H1 (cell line): ENCODE measurements around the gene CUX1. TPM values are rescaled to one million over a fixed set of nuclear protein-coding genes. Genes with fewer than 3 reads are reported as not detected.

ENCODE experiments used
- CTCF ChIA-PET: fragments of 300-600 bp; sonication (Branson Sonifier 250); formaldehyde crosslinking; loops from one replicate; lab custom pipeline; 2021; ENCODE audit not compliant: partially characterized antibody; lab: Charles Lee
- POLR2A ChIA-PET: fragments of 300-600 bp; sonication (Branson Sonifier 250); formaldehyde crosslinking; loops from one replicate; lab custom pipeline; 2021; ENCODE audit warnings: inconsistent platforms; ENCODE audit not compliant: partially characterized antibody; lab: Charles Lee
- DNase-seq, 2 experiments: peaks; one replicate each; pipeline versions ENCODE4 v3.0.0 to v3.0.0-alpha.2; 2010 to 2022; ENCODE audit warnings: low spot score in 2 of 2, low read depth in 1 of 2, mixed read lengths in 1 of 2
- FAIRE-seq: peaks from 2 replicates; lab custom pipeline; 2011; peaks lifted over from hg19 to GRCh38; lab: Jason Lieb, UNC
- H2AFZ ChIP-seq: 2 replicates; pipeline ENCODE4 v1.8.1; 2012; ENCODE audit warnings: low read length, inconsistent platforms
- H2AK5ac ChIP-seq: 2 replicates; pipeline ENCODE4 v1.6.1; 2013; ENCODE audit warnings: low read depth, low read length
- H2BK120ac ChIP-seq: replicated peaks from 2 replicates; pipeline ENCODE3; 2013; ENCODE audit warnings: low read depth, low read length, inconsistent platforms
- H2BK12ac ChIP-seq: 2 replicates; pipeline ENCODE4 v1.6.1; 2013; ENCODE audit warnings: low read depth, low read length
- H2BK15ac ChIP-seq: 2 replicates; pipeline ENCODE4 v1.6.1; 2013; ENCODE audit warnings: low read length
- H2BK20ac ChIP-seq: 2 replicates; pipeline ENCODE4 v1.6.1; 2013; ENCODE audit warnings: low read length
- H2BK5ac ChIP-seq: 2 replicates; pipeline ENCODE4 v1.6.1; 2013; ENCODE audit warnings: low read depth, low read length
- H3K14ac ChIP-seq: 2 replicates; pipeline ENCODE4 v1.6.1; 2013; ENCODE audit warnings: inconsistent platforms; ENCODE audit not compliant: insufficient read length
- H3K18ac ChIP-seq: 2 replicates; pipeline ENCODE4 v1.6.1; 2013; ENCODE audit warnings: low read length; ENCODE audit errors: extremely low read depth
- H3K23ac ChIP-seq: 2 replicates; pipeline ENCODE4 v1.6.1; 2013; ENCODE audit warnings: inconsistent platforms; ENCODE audit not compliant: insufficient read length
- H3K23me2 ChIP-seq: 2 replicates; pipeline ENCODE4 v1.6.1; 2013; ENCODE audit warnings: low read depth, low read length
- H3K27ac ChIP-seq: 2 replicates; pipeline ENCODE4 v1.6.1; 2011; ENCODE audit warnings: low read depth, low read length, inconsistent platforms
- H3K27me3 ChIP-seq, 4 experiments: replicated peaks in 1 of 4; 1 replicate in 1 of 4; 2 replicates in 3 of 4; pipeline versions ENCODE4 v1.6.1 to v1.8.1; 2011 to 2013; ENCODE audit warnings: low read length in 3 of 4, mild to moderate bottlenecking in 3 of 4, inconsistent platforms in 2 of 4, mixed read lengths in 2 of 4, moderate library complexity in 1 of 4; ENCODE audit not compliant: control insufficient read depth in 3 of 4, insufficient read depth in 3 of 4; ENCODE audit errors: extremely low read depth in 1 of 4
- H3K36me3 ChIP-seq, 4 experiments: 2 replicates each; pipeline versions ENCODE4 v1.6.1 to v1.8.1; 2011 to 2013; ENCODE audit warnings: mild to moderate bottlenecking in 4 of 4, low read length in 3 of 4, moderate library complexity in 2 of 4, control low read depth in 1 of 4, inconsistent platforms in 1 of 4; ENCODE audit not compliant: insufficient read depth in 4 of 4, control insufficient read depth in 2 of 4
- H3K4ac ChIP-seq: replicated peaks from 2 replicates; pipeline ENCODE3; 2013; ENCODE audit warnings: low read length, low read depth, mixed read lengths, inconsistent platforms; ENCODE audit not compliant: insufficient read length
- H3K4me1 ChIP-seq, 4 experiments: replicated peaks in 1 of 4; 1 replicate in 1 of 4; 2 replicates in 3 of 4; pipeline versions ENCODE4 v1.6.1 to v1.8.1; 2011 to 2013; ENCODE audit warnings: low read length in 3 of 4, inconsistent platforms in 2 of 4, mixed read lengths in 1 of 4; ENCODE audit not compliant: insufficient read depth in 4 of 4, control insufficient read depth in 3 of 4
- H3K4me2 ChIP-seq, 2 experiments: 2 replicates each; pipeline versions ENCODE4 v1.6.1 to v1.8.1; 2011 to 2013; ENCODE audit warnings: low read depth in 2 of 2, low read length in 2 of 2, control low read depth in 1 of 2, inconsistent platforms in 1 of 2, mild to moderate bottlenecking in 1 of 2; ENCODE audit not compliant: insufficient read depth in 1 of 2
- H3K4me3 ChIP-seq, 4 experiments: fragments of 200-600, 300-600 bp in 1 of 4; sonication (generic), shearing (Covaris generic), sonication (Bioruptor Twin) in 1 of 4; 2 replicates each; pipeline versions ENCODE4 v1.5.1 to v1.8.1; 2011 to 2016; ENCODE audit warnings: low read length in 4 of 4, low read depth in 3 of 4, control low read depth in 2 of 4, inconsistent platforms in 2 of 4, mild to moderate bottlenecking in 2 of 4, mixed read lengths in 1 of 4, moderate library complexity in 1 of 4; ENCODE audit not compliant: insufficient read depth in 2 of 4; ENCODE audit errors: extremely low read depth in 1 of 4
- H3K56ac ChIP-seq: replicated peaks from 2 replicates; pipeline ENCODE3; 2013; ENCODE audit warnings: low read depth, mild to moderate bottlenecking, mixed read lengths, low read length, inconsistent platforms; ENCODE audit not compliant: insufficient read length
- H3K79me1 ChIP-seq: 2 replicates; pipeline ENCODE4 v1.6.1; 2013; ENCODE audit warnings: low read depth, low read length, control low read depth
- H3K79me2 ChIP-seq, 2 experiments: 2 replicates each; pipeline versions ENCODE4 v1.6.1 to v1.8.1; 2012 to 2013; ENCODE audit warnings: low read length in 2 of 2, mild to moderate bottlenecking in 2 of 2, inconsistent platforms in 1 of 2; ENCODE audit not compliant: insufficient read depth in 2 of 2, control insufficient read depth in 1 of 2
- H3K9ac ChIP-seq, 4 experiments: replicated peaks in 1 of 4; 1 replicate in 1 of 4; 2 replicates in 3 of 4; pipeline versions ENCODE4 v1.6.1 to v1.8.1; 2011 to 2013; ENCODE audit warnings: low read depth in 3 of 4, low read length in 3 of 4, control low read depth in 2 of 4, mild to moderate bottlenecking in 2 of 4, moderate library complexity in 2 of 4, inconsistent platforms in 1 of 4; ENCODE audit errors: extremely low read depth in 1 of 4
- H3K9me3 ChIP-seq, 2 experiments: 2 replicates each; pipeline versions ENCODE4 v1.6.1 to v1.8.1; 2012 to 2013; ENCODE audit warnings: mild to moderate bottlenecking in 2 of 2, moderate library complexity in 2 of 2, control low read depth in 1 of 2, inconsistent platforms in 1 of 2, low read depth in 1 of 2, low read length in 1 of 2, mixed read lengths in 1 of 2; ENCODE audit not compliant: insufficient read depth in 2 of 2
- H4K20me1 ChIP-seq, 2 experiments: replicated peaks in 1 of 2; 2 replicates each; pipeline versions ENCODE3 to v1.8.1; 2011 to 2013; ENCODE audit warnings: inconsistent platforms in 2 of 2, low read length in 2 of 2, mild to moderate bottlenecking in 1 of 2; ENCODE audit not compliant: insufficient read depth in 2 of 2, control insufficient read depth in 1 of 2
- H4K5ac ChIP-seq: 2 replicates; pipeline ENCODE4 v1.6.1; 2013; ENCODE audit warnings: low read length, low read depth, mixed read lengths, inconsistent platforms; ENCODE audit not compliant: insufficient read length
- H4K8ac ChIP-seq: 2 replicates; pipeline ENCODE4 v1.8.0; 2013; ENCODE audit warnings: mild to moderate bottlenecking, moderate library complexity, low read length, inconsistent platforms; ENCODE audit not compliant: insufficient read depth; ENCODE audit errors: extremely low read depth
- H4K91ac ChIP-seq: replicated peaks from 2 replicates; pipeline ENCODE3; 2013; ENCODE audit warnings: low read length, mixed read lengths, inconsistent platforms; ENCODE audit not compliant: insufficient read length
- JUN ChIP-seq: IDR thresholded peaks from 2 replicates; pipeline ENCODE4 v1.6.1; 2011; ENCODE audit warnings: low read depth, mild to moderate bottlenecking, improper control_type of control experiment, low read length
- SP1 ChIP-seq: IDR thresholded peaks from 2 replicates; pipeline ENCODE4 v1.6.1; 2011; ENCODE audit warnings: low read depth, low read length
- WGBS, 2 experiments: shearing (Covaris generic) in 1 of 2; methylation state at CpG; one replicate each; pipeline versions ENCODE4 v1.1.6 to v1.1.7; 2013 to 2015; ENCODE audit warnings: low lambda C conversion rate in 2 of 2, mixed read lengths in 2 of 2, inconsistent platforms in 1 of 2, low coverage in 1 of 2, missing lambda C conversion rate in 1 of 2; ENCODE audit not compliant: insufficient replicate concordance in 2 of 2, insufficient coverage in 1 of 2, insufficient read length in 1 of 2; ENCODE audit errors: extremely low coverage in 1 of 2, missing lambda C conversion rate in 1 of 2; 5-methylcytosine and 5-hydroxymethylcytosine counted together
- polyA plus RNA-seq, 7 experiments: library from polyadenylated mRNA; depleted of rRNA in 3 of 7; stranded (reverse) in 5 of 7; unstranded in 2 of 7; fragments of >200 nt in 5 of 7; fragments of 200-250 nt in 2 of 7; gene quantifications; 1 replicate in 5 of 7; 2 replicates in 1 of 7; 4 replicates in 1 of 7; pipeline versions ENCODE4 v1.2.1 to v1.2.3, GENCODE V29; 2011 to 2013; ENCODE audit warnings: missing spikeins in 2 of 7, mixed read lengths in 2 of 7
- total RNA-seq: library from RNA; stranded (reverse); fragmentation: NEBNext Ultra II Directional; extraction: Animal tissue kit (Norgen Biotek cat#: 25700); gene quantifications from 2 replicates; pipeline ENCODE4 v1.2.1, GENCODE V29; 2021

CUX1 gene
- total and polyA plus RNA-seq, 2 of the 8 experiments (the other 6 are each of a cell fraction or from before 2014, with no cell fraction given): 21.6 to 65.9 TPM

DNA sequence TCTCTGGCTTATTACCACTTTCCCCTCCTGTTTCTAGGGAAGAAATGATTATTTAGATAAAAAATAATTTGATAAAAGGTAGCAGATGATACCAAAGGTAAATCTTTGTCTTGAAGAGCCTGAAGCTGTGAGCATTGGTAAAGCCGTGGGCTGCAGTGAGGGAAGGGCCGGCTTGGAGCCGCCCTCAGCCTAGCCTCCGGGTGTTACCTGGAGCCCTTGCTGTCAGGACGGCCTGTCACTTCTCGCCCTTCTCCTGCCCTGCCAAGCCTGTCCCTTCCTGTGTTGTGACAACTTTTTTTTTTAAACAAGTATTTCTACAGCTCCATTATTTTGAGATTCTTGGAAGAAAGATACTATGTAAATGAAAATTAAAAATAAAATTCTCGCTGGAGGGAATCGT lies 7.0 kb downstream of the CUX1 start:
- FAIRE-seq (no peak), DNase-seq (no peak)
- 90% methylated on average over 8 of the region's 8 CpGs; no CpG with 5 or more reads in 1 of the 2 experiments for WGBS, 2 experiments
- H4K20me1 ChIP-seq: peaks cover 29 to 42% of the 10 kb centered on the region in 2 experiments
- H2BK120ac ChIP-seq: no peak overlapping the region
- H4K5ac ChIP-seq: no peak overlapping the region
- no peak overlapping the region for H3K4me3 ChIP-seq
- no peak overlapping the region for H3K4ac ChIP-seq
- H3K27ac ChIP-seq: no peak overlapping the region
- no peak overlapping the region for H3K14ac ChIP-seq
- H3K36me3 ChIP-seq: no peaks in the 10 kb centered on the region; a peak in 2 of 8 replicates
- no peak overlapping the region for H2AK5ac ChIP-seq
- peaks cover 7 to 17% (median 13%) of the 10 kb centered on the region in 4 experiments for H3K4me1 ChIP-seq
- no peak overlapping the region for H3K23ac ChIP-seq
- H4K8ac ChIP-seq: no peak overlapping the region
- no peak overlapping the region for H3K4me2 ChIP-seq
- no peak overlapping the region for H3K9ac ChIP-seq
- no peak overlapping the region for H2BK20ac ChIP-seq
- H2AFZ ChIP-seq: no peak overlapping the region
- H4K91ac ChIP-seq: no peak overlapping the region
- peaks cover 13% of the 10 kb centered on the region; the same call in 1 of the 2 replicates for H3K79me1 ChIP-seq
- no peak overlapping the region for H2BK15ac ChIP-seq
- H3K79me2 ChIP-seq: peaks cover 63 to 99% of the 10 kb centered on the region in 2 experiments
- no peak overlapping the region for H3K18ac ChIP-seq
- TF ChIP-seq JUN: no peak
- peak; percentile 38; the same call in 1 of the 2 replicates for TF ChIP-seq SP1
- H3K9me3 ChIP-seq: no peaks in the 10 kb centered on the region
- H3K23me2 ChIP-seq: 0 out of 2 replicates have a peak, but pooled peaks cover 2% of the 10 kb centered on the region
- no peak overlapping the region for H3K56ac ChIP-seq
- no peak overlapping the region for H2BK5ac ChIP-seq
- H3K27me3 ChIP-seq: no peaks in the 10 kb centered on the region
- ChIA-PET POLR2A (no interaction called here), CTCF (interaction anchor here (0.7 to 2.3 kb wide), 5 partner anchors 10 to 147 kb away, joined by 3 to 6 read pairs (median 4); no protein-coding TSS in a partner anchor)
- no peak overlapping the region for H2BK12ac ChIP-seq
